Psoas muscle (tissue), 8 donors: ENCODE results near the gene ROGDI. TPM values are rescaled to one million over a fixed set of nuclear protein-coding genes. Genes with fewer than 3 reads are reported as not detected.

Experiments used
- ATAC-seq, 4 donors: fragments of 200-7000 bp; cut with Tn5 transposase; one replicate each; pipeline ENCODE4 v1.9.1; 2020; ENCODE audit warnings: moderate library complexity in 3 of 4, mild to moderate bottlenecking in 2 of 4
- DNase-seq, 2 donors: peaks; one replicate each; pipeline ENCODE4 v3.0.0-alpha.2; 2020
- H3K27ac ChIP-seq: fragments of 200-600 bp; one replicate; pipeline ENCODE4 v1.8.0; 2022
- H3K27me3 ChIP-seq, 3 donors: fragments of 200-600 bp in 1 of 3; one replicate each; pipeline versions ENCODE4 v1.6.1 to v1.8.0; 2013 to 2022; ENCODE audit warnings: low read length in 2 of 3, mild to moderate bottlenecking in 2 of 3, moderate library complexity in 1 of 3; ENCODE audit not compliant: insufficient read depth in 3 of 3
- H3K36me3 ChIP-seq, 2 donors: fragments of 200-600 bp in 1 of 2; one replicate each; pipeline versions ENCODE4 v1.6.1 to v1.8.0; 2013 to 2022; ENCODE audit warnings: low read depth in 1 of 2, mild to moderate bottlenecking in 1 of 2, moderate library complexity in 1 of 2; ENCODE audit not compliant: insufficient read depth in 1 of 2
- H3K4me1 ChIP-seq: fragments of 200-600 bp; one replicate; pipeline ENCODE4 v1.8.0; 2022
- H3K4me3 ChIP-seq: fragments of 200-600 bp; one replicate; pipeline ENCODE4 v1.8.0; 2022; ENCODE audit warnings: mild to moderate bottlenecking
- H3K9me3 ChIP-seq: fragments of 200-600 bp; one replicate; pipeline ENCODE4 v1.8.0; 2022
- WGBS, 3 donors: extraction: QIAGEN DNeasy Blood & Tissue Kit; methylation state at CpG; one replicate each; pipeline versions ENCODE4 v1.1.6 to v1.1.7; 2013; 5-methylcytosine and 5-hydroxymethylcytosine counted together
- intact Hi-C, 2 donors: fragments of 100-400 bp; cut with DNase I; formaldehyde crosslinking; loops; one replicate each; pipeline versions ENCODE4 v1.11.0 to v1.14.2; 2022
- polyA plus RNA-seq, 3 donors: library from polyadenylated mRNA; stranded (reverse); fragments of 200-250 nt; gene quantifications; one replicate each; pipeline ENCODE4 v1.2.3, GENCODE V29; 2013
- total RNA-seq, 4 donors: library from RNA; stranded (reverse); fragmentation: NEBNext Ultra II Directional in 2 of 4; extraction: Animal tissue kit (Norgen Biotek cat#: 25700) in 2 of 4; gene quantifications; one replicate each; pipeline versions ENCODE4 v1.2.1 to v1.2.4, GENCODE V29; 2021 to 2023
- TF ChIP-seq, protein P1 (sequence below): fragments of 200-600 bp; IDR thresholded peaks from one replicate; pipeline ENCODE4 v1.8.0; 2022; ENCODE audit warnings: antibody characterized with exemption
- donor health status: healthy with polysubstance abuse.
- donor health status: DM: no; HTN: no; CAD: no; lungs with moderate emphysema.
- donor health status: Bipolar disorder and iron deficiency.
- donor health status: healthy.
- donor health status: DM: yes; HTN: yes; CAD: no.
- donor health status: DM: no; HTN: no; CAD: no.
- donor health status: DM: no; HTN: no; CAD: no.
- donor health status: DM: yes; HTN: yes; CAD: no.

The ROGDI gene
- total and polyA plus RNA-seq, 7 donors: 13.2 to 44.0 (median 17.3) TPM

DNA sequence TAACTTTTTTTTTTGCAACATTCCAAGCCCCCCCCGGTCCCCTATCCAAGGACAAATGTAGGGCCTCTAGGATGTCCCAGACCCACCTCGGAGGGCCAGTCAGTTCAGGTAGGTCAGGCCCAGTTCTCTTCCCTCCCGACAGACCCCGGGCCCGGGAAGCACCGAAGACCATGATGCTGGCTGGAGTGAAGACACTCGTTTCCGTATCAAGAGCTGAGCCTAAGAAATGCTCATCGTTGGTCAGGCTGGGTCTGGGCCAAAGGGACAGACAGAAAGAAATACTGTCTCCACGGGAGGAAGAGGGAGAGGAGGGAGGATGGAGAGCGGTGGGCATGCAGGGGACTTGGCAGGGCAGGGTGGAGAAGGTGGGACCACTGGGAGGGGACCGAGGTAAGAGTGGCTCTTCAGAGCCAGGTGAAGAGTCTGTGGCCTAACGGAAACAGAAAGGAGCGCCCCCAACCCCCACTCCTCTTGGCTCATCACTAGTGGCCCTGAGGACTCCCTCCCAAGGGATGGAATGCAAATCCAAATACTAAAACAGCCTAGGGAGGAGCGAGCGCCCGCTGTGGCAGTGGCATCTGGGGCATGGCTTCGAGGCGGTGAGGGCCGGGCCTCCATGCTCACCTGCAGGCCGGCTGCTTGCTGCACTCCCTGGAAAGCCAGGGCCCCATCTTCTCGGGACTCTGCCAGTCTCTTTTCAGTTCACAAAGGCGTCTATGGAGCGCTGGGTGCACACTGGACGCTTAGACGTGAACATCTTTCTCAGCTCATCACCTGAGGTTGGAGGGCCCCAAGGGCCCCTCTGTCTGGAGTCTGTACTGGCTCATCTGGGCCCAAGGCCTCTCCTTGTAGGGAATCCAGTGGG lies 1.7 kb upstream of the ROGDI start:
- H3K4me3 ChIP-seq: no peak overlapping the region
- DNase-seq: no peak
- TF ChIP-seq, protein P1, sequence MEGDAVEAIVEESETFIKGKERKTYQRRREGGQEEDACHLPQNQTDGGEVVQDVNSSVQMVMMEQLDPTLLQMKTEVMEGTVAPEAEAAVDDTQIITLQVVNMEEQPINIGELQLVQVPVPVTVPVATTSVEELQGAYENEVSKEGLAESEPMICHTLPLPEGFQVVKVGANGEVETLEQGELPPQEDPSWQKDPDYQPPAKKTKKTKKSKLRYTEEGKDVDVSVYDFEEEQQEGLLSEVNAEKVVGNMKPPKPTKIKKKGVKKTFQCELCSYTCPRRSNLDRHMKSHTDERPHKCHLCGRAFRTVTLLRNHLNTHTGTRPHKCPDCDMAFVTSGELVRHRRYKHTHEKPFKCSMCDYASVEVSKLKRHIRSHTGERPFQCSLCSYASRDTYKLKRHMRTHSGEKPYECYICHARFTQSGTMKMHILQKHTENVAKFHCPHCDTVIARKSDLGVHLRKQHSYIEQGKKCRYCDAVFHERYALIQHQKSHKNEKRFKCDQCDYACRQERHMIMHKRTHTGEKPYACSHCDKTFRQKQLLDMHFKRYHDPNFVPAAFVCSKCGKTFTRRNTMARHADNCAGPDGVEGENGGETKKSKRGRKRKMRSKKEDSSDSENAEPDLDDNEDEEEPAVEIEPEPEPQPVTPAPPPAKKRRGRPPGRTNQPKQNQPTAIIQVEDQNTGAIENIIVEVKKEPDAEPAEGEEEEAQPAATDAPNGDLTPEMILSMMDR: no peak
- H3K9me3 ChIP-seq: no peaks in the 10 kb centered on the region
- no peak overlapping the region for H3K27ac ChIP-seq
- intact Hi-C loops: loop anchor here in 1 of 2 donors (5.0 kb wide), 1 partner anchor 37 kb away; the partner anchor contains the start of gene ZNF500
- ATAC-seq: no peak
- H3K27me3 ChIP-seq: no peaks in the 10 kb centered on the region
- peaks cover 12% of the 10 kb centered on the region for H3K4me1 ChIP-seq
- WGBS, 3 donors: 81% methylated on average over 25 to 26 of the region's 26 CpGs
- H3K36me3 ChIP-seq: peaks cover 2 to 57% of the 10 kb centered on the region in 2 donors

DNA sequence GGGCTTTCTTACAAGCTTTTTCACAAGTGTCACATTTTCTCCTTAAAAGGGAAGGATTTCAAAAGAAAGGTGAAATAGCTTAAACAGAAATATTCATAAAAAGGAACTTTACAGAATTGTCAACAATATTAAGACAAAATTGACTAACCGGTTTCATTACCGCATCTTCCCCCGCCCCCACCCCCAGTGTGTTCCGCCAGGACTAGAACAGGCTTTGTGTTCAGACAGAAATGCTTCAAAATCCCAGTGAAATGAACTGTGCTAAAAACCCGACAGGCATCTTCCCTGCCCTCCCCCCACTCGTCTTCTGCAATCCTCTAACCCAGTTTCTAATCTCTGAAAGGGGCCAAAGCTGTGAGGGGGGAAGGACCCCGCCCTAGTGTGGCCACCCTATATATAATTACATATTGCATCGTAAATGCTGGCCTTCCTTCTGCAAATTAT lies 990 bp upstream of the ROGDI start:
- Histone ChIP-seq H3K9me3 (no peaks in the 10 kb centered on the region), H3K27me3 (no peaks in the 10 kb centered on the region), H3K4me1 (peaks cover 12% of the 10 kb centered on the region), H3K36me3 (peaks cover 2 to 57% of the 10 kb centered on the region in 2 donors), H3K4me3 (peak overlapping the region; percentile 75), H3K27ac (peak overlapping the region; percentile 59)
- TF ChIP-seq, protein P1: no peak
- WGBS, 3 donors: 60 to 74% (median 65%) methylated on average over 8 of the region's 8 CpGs
- DNase-seq (no peak), ATAC-seq (no peak)
- intact Hi-C loops: loop anchor here in 1 of 2 donors (5.0 kb wide), 1 partner anchor 36 kb away; the partner anchor contains the start of gene ZNF500

DNA sequence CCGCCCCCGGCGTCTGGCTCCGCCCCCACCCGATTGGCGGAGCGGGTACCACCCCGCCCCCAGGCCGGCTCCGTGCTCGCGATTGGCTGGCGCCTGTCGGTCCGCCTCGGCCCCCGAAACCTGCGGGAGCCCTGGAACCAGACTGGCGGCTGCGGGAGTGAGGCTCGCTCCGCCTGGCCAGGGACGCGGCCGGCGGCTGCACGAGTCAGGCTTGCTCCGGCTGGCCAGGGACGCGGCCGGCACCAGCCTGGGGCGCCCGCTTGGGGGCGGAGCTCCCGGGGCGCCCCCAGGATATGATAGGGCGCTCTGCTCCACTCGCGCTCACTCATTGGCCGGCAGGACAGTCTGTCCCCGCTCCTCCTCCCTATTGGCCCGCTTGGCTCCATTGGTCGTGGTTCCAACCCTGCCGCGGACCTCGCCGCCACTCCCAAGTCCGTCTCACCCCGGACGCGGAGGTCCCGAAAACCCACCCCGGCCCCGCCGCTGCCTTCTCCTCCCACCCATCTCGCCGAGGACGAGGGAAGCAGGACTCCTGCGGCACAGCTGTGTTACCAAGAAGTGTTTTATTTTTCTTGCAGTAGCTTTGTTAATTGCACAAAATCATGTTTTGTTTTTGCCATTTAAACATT lies 340 bp upstream of the ROGDI start:
- H3K27ac ChIP-seq: peak overlapping the region; percentile 59
- peaks cover 2 to 56% of the 10 kb centered on the region in 2 donors for H3K36me3 ChIP-seq
- H3K9me3 ChIP-seq: no peaks in the 10 kb centered on the region
- peak overlapping the region; percentile 75 for H3K4me3 ChIP-seq
- ATAC-seq (peak; percentile 96), DNase-seq (peak; percentile 93 to 96)
- intact Hi-C loops: loop anchor here in 1 of 2 donors (5.0 kb wide), 1 partner anchor 35 kb away; the partner anchor contains the start of gene ZNF500
- 0% methylated on average over 45 to 59 of the region's 59 CpGs for WGBS, 3 donors
- H3K27me3 ChIP-seq: no peaks in the 10 kb centered on the region
- TF ChIP-seq, protein P1: peak; percentile 15
- peaks cover 12% of the 10 kb centered on the region for H3K4me1 ChIP-seq

DNA sequence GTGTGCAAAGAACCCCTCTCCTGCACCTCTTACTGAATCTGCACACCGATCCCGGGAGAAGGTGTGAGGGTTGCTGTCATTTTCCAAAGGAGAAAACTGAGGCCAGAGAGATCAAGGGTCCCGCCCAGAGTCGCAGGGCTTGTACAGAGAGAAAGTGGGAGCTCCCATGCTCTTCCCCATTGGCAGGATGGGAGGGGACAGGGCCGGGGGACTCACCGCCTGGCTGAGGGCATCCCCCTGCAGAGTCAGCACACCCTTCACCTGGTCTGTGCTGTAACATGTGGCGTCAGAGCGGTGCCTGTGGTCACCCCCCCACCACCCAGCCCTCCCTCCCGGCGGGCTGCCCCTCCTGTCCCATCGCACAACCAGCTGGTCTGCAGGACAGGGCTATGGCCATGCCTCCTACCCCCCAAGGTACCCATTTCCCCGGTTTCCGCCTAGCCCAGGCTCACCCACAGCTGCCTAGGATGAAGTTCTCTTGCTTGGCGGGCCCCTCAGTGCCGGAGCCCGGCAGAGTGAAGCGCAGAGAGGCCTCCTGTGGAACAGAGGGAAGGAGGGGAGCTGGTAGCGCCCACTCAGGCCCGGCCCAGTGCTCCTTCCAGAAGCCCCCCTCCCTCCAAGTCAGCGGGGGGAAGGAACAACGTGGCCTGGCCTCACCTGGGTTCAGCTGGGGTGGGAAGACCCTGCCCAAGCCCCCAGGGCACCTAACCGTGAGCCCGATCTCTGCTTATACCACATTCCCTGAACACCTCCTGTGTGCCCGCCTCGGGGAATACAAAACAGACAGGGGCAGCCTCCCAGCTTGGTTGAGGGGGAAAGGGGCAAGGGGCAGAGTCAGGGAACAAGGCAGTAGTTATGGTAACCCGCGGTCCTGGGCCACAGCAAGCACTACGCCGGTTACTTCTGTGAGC lies 1.1 kb downstream of the ROGDI start:
- H3K27ac ChIP-seq: peak overlapping the region; percentile 59
- H3K4me1 ChIP-seq: peaks cover 12% of the 10 kb centered on the region
- no peaks in the 10 kb centered on the region for H3K27me3 ChIP-seq
- no peak for ATAC-seq
- intact Hi-C loops: loop anchor here in 1 of 2 donors (5.0 kb wide), 1 partner anchor 34 kb away; the partner anchor contains the start of gene ZNF500
- peak overlapping the region; percentile 75 for H3K4me3 ChIP-seq
- H3K9me3 ChIP-seq: no peaks in the 10 kb centered on the region
- WGBS, 3 donors: 57 to 64% (median 63%) methylated on average over 28 to 29 of the region's 29 CpGs
- TF ChIP-seq, protein P1: no peak
- peaks cover 0 to 54% of the 10 kb centered on the region in 2 donors for H3K36me3 ChIP-seq
- no peak for DNase-seq
